NCI-H2081 (cell line): Measurements from ENCODE around the gene KRTAP4-2.
"Not testable (repeated sequence)": the region's sequence is repeated elsewhere in the genome, so short reads cannot be mapped to it uniquely, and the experiment has no call there.

Experiments
- DNase-seq, 2 experiments: peaks; one replicate each; lab custom pipeline; 2025; lab: John Stamatoyannopoulos, UW

KRTAP4-2 gene

DNA sequence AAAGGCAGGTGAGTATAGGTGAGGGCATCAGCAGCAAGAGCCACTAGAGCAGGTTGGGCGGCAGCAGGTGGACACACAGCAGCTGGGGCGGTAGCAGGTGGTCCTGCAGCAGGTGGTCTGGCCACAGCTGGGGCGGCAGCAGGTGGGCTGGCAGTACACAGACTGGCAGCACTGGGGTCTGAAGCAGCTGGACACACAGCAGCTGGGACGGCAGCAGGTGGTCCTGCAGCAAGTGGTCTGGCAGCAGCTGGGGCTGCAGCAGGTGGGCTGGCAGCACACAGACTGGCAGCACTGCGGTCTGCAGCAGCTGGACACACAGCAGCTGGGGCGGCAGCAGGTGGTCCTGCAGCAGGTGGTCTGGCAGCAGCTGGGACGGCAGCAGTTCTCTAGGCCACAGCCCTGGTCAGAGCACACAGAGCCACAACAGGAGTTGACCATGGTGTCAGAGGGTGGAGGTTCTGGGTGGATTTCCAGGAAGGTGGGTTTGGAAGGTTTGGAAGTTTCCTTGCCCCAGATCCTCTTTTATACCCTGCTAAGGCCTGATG lies at the start of gene KRTAP4-2:
KRTAP4-2 (minus strand) TSS at position 495 of the 545 bp plus-strand sequence; CDS start at position 438, 57 bp downstream.
- DNase-seq: no peak

DNA sequence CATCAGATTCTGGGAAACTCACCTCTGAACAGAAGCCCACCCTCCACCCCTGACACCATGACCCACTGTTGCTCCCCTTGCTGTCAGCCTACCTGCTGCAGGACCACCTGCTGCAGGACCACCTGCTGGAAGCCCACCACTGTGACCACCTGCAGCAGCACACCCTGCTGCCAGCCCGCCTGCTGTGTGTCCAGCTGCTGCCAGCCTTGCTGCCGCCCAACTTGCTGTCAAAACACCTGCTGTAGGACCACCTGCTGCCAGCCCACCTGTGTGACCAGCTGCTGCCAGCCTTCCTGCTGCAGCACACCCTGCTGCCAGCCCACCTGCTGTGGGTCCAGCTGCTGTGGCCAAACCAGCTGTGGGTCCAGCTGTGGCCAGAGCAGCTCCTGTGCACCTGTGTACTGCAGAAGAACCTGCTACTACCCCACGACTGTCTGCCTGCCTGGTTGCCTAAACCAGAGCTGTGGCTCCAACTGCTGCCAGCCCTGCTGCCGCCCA lies 48.6 kb upstream of the KRTAP4-2 start, which contains the start of gene KRTAP9-2:
KRTAP9-2 (plus strand) TSS at position 51 of the 498 bp plus-strand sequence; CDS start at position 58, 7 bp downstream.
- DNase-seq: not testable (repeated sequence)

- DNase-seq: no peak
Measured at GRCh38 chr17:41226051-41226450, 48.0 kb upstream of the KRTAP4-2 start.

- no peak for DNase-seq
Measured at GRCh38 chr17:41223821-41224220, 45.8 kb upstream of the KRTAP4-2 start.

DNA sequence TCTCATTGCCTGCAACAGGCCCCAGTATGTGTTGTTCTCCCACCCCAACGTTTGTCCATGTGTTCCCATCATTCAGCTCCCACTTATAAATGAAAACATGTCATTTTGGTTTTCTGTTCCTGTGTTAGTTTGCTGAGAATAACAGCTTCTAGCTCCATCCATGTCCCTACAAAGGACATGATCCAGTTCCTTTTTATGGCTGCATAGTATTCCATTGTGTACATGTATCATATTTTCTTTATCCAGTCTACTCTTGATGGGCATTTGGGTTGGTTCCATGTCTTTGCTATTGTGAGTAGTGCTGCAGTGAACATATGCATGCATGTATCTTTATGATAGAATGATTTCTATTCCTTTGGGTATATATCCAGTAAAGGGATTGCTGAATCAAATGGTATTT lies 37.7 kb upstream of the KRTAP4-2 start:
- no peak for DNase-seq

GRCh38 chr17:41212524-41213169 lies 34.6 kb upstream of the KRTAP4-2 start:
- peak; percentile 44 to 72 for DNase-seq

DNA sequence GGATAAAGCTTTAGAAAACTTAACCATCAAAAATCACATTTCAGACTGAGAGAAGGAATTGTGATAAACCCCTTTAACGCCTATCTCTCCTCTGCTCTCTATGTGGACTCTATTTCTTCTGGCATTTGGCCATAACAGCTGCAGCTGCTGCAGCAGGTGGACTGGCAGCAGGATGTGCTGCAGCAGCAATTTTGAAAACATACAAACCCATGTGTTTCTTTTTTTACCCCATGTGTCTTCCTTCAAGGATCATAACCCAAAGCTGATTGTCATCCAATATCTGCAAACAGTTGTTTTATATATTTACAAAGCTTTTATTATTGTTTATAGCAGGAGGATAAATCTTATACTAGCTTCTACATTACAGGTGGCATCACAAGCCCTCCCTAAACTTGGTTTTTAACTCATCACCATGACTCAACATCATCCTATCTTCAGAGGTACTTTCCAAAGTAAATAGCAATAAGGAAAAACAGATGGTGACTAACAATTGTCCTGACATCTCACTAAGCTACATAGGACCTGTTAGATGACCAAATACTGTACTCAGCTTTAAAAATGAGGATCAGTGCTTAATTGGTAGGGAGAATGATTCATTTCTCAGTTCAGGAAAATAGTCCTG lies 33.9 kb upstream of the KRTAP4-2 start:
- DNase-seq: peak in 1 of 2 experiments; percentile 69

- peak in 1 of 2 experiments; percentile 46 for DNase-seq
Measured at GRCh38 chr17:41199421-41200078, 21.5 kb upstream of the KRTAP4-2 start.

DNA sequence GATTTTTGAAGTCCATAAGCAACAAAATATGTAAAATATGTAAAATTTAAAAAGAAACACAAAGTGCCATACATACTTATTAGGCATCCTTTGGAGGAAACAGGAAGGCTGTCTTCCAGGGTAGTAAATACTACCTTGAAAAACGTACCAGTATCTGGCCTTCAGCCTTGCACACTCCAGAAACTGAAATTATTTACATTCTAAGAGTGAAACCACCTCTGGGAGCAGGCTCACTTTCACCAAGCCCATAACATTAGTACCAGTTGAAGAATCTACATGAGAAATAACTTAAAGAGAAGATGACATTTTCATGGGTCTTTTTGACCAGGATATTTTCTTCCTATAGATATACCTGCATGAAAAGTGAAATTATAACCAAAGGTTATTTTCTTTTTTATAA lies 18.0 kb upstream of the KRTAP4-2 start:
- DNase-seq: no peak

GRCh38 chr17:41190328-41190727 lies 12.3 kb upstream of the KRTAP4-2 start:
- DNase-seq: no peak

DNA sequence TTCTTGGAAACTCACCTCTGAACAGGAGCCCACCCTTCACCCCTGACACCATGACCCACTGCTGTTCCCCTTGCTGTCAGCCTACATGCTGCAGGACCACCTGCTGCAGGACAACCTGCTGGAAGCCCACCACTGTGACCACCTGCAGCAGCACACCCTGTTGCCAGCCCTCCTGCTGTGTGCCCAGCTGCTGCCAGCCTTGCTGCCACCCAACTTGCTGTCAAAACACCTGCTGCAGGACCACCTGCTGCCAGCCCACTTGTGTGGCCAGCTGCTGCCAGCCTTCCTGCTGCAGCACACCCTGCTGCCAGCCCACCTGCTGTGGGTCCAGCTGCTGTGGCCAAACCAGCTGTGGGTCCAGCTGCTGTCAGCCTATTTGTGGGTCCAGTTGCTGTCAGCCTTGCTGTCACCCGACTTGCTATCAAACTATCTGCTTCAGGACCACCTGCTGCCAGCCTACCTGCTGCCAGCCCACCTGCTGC lies 11.9 kb upstream of the KRTAP4-2 start, which contains the start of gene KRTAP9-1:
KRTAP9-1 (plus strand) TSS at position 51 of the 482 bp plus-strand sequence; CDS start at position 51, 0 bp downstream.
- DNase-seq: not testable (repeated sequence)

GRCh38 chr17:41186872-41187271 lies 8.9 kb upstream of the KRTAP4-2 start:
- no peak for DNase-seq

DNA sequence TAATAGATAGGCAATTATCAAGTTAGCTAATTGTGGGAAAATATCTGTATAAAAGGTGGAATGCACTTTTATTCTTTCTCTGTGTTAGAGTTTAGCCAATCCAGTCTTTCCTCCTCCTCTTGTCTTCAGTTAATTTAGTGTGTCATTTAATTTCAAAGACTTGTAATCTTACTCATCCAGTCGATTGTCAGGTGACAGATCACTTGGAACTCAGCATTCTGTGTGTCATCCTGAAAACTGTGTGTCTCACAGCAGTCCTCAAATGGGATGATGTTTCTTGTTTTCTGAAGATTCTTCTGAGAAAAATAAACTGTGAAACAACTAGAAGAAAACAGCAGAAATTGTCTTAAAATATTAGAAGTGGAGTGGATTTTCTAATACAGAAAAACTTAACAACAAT lies 7.0 kb upstream of the KRTAP4-2 start:
- no peak for DNase-seq

GRCh38 chr17:41184480-41184961 lies 6.5 kb upstream of the KRTAP4-2 start, which contains the start of gene KRTAP4-1:
Gene KRTAP4-1 (minus strand): TSS chr17:41184911. CDS start chr17:41184854, 57 bp downstream.
- no peak for DNase-seq

DNA sequence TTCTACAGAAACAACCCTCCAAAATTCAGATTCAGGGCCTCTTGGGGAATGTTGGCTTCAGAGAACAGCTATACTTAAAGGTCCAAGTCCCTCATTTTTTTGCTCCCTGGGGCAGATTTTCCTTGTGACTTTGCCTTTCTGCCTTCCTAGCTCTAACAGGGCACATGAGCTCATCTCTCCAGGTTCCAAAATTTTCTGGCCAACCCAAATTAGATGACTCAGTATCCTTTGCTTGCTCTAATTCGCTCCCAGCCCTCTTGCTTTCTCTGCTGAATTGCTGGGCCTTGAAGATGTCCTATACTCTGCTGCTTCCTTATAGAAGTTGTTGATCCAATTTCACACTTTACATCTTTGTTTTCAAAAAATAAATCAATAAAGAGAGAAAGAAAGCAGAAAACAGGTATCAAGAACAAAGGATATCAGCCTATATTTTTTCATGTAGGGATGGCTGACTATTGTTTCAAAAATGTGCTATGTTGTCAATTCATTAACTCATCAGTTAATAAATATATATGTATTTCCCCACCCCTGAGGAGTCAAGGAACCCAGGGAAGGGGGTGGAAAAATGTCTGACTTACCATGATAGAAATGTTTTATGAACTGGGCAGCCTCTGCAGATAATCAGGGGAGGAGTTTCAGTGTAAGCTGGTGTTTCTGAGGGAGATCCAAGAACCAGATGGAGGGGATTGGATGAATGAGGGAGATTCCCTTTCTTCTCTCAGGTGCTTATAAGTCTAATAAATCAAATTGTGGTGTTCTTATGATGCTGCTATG lies 1.0 kb upstream of the KRTAP4-2 start:
- no peak for DNase-seq

- DNase-seq: no peak
Measured at GRCh38 chr17:41178341-41178740, 320 bp upstream of the KRTAP4-2 start.

GRCh38 chr17:41176744-41177387 lies 1.2 kb downstream of the KRTAP4-2 start:
- no peak for DNase-seq

DNA sequence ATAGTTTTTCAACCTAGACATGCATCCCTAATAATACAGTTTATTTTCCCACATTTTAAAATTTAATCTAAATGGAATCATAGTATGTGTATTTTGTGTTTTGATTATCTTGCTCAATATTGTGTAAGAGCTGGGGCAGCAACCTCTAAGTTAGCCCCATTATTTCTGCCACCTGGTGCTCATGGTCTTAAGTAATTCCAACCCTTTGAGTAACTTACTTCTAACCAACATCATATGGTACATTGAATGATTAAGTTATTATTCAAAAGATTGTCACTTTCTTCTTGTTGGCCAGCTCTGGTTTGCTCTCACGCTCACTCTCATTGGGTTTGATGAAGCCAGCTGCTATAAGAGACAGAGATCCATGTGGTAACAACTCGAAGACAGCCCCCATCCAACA lies 6.1 kb downstream of the KRTAP4-2 start:
- DNase-seq: no peak

- DNase-seq: no peak
Measured at GRCh38 chr17:41168121-41168520, 9.9 kb downstream of the KRTAP4-2 start, which contains the start of gene KRTAP4-3. Gene KRTAP4-3 (minus strand): TSS chr17:41168221. CDS start chr17:41168172, 49 bp downstream.

GRCh38 chr17:41167561-41167960 lies 10.5 kb downstream of the KRTAP4-2 start:
- no peak for DNase-seq
